ENCODE data around the gene PROSER3.
A peak's percentile ranks its signal among the peaks of the same experiment; 100 is the strongest.

PROSER3 gene

DNA sequence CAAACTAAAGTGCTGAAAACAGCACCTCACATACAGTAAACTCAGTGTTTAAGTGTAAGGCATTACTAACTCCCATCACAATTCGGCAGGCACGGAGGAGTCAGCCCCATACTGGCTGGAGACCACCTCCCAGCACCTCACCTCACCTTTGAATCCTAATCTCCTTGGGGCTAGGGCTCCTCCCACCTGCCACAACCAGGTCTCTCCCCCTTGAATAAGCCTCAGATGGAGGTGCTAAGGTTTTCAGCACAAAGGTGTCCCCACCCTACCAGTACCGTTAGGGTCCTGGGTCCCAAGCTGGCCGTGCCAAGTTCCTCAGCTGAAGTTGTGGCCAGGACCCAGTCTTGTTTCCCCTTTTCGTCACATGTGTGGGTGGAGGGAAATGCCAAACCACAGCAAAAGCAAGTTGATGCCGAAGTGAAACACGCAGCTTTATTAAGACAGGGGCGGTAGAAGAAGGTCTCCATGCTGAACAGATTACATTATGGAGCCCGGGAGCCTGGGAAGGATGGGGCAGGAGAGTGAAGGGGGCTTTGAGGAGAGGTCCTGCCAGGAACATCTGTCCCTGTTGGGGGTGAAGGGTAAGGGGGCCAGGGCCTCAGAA is 15.8 kb upstream of the PROSER3 start, which contains the start of gene IGFLR1:
Gene IGFLR1, minus strand, starts transcription at position 332 of the 604 bp plus-strand sequence. CDS start 1,272 bp downstream, outside the sequence.
- H3K9me3 ChIP-seq (ENCODE audit: low read length): no peaks in the 10 kb centered on the region
- no peaks in the 10 kb centered on the region for H3K79me2 ChIP-seq (ENCODE audit: insufficient read depth, low read length)
- peaks cover 19% of the 10 kb centered on the region for H3K36me3 ChIP-seq (ENCODE audit: insufficient read depth, low read length)
- no peaks in the 10 kb centered on the region for H3K27me3 ChIP-seq (ENCODE audit: insufficient read depth, low read length)
- no peak within 1 kb of the TSS for H2AFZ ChIP-seq (ENCODE audit: low read length)
- H3K4me1 ChIP-seq (ENCODE audit: insufficient read depth, low read length, severe bottlenecking): peaks cover 61% of the 10 kb centered on the region
- H3K9me2 ChIP-seq (ENCODE audit: low read depth, low read length): no peaks in the 10 kb centered on the region
- H3K4me2 ChIP-seq (ENCODE audit: low read length): peak within 1 kb of the TSS; percentile 58
- H3F3A ChIP-seq (ENCODE audit: insufficient read depth, low read length): no peaks in the 10 kb centered on the region
- H3K27ac ChIP-seq (ENCODE audit: low read depth, low read length, poor library complexity, severe bottlenecking): peak within 1 kb of the TSS; percentile 86
- peak within 1 kb of the TSS; percentile 44; the same call in 1 of the 2 replicates for H3K9ac ChIP-seq (ENCODE audit: low read length)
- H3K4me3 ChIP-seq (ENCODE audit: low read depth, low read length, poor library complexity, severe bottlenecking): peak within 1 kb of the TSS; percentile 71
- no peak for TF ChIP-seq EZH2 (IDR thresholded peaks at IDR 0.05; ENCODE audit: borderline replicate concordance, low read length)
- TF ChIP-seq CTCF (IDR thresholded peaks at IDR 0.05; ENCODE audit: low read length): no peak
- H4K20me1 ChIP-seq (ENCODE audit: insufficient read depth, low read length): no peaks in the 10 kb centered on the region

DNA sequence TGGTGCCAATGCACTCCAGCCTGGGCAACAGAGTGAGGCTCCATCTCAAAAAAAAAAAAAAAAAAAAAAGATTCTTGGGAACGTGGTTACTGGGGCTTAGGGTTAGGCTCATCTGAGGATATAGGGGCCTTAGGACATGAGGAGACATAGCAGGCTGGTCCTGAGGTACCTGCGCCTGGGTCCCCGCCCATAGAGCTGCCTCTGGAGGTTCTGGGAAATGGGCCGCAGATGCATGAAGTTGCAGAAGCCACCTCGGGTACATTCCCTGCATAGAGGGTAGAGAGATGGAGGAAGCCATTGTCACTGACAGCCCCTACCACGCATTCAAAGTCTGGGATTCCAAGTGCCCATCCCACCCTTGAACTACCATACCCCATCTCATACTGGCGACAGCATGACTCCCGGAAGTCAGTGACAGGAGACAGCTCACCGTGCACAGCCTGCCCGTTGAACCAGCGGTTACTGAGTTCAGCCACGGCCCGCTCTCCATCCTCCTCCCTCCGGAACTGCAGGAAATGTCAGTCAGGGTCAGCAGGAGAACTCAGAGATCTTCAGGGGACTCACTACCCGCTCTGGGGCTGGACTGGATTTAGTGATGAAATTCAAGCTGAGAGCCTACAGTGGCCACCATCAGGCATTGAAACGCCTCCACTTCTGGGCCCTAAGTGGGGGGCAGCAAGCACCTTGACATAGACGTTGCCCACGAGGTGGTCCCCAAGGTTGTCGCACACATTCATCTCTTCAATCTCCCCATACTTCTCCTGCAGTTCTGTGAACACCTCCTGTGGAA is 14.1 kb upstream of the PROSER3 start:
- Histone ChIP-seq H3K4me1 (ENCODE audit: insufficient read depth, low read length, severe bottlenecking) (peaks cover 69% of the 10 kb centered on the region), H3F3A (ENCODE audit: insufficient read depth, low read length) (no peaks in the 10 kb centered on the region), H3K9me3 (ENCODE audit: low read length) (no peaks in the 10 kb centered on the region), H3K79me2 (ENCODE audit: insufficient read depth, low read length) (no peaks in the 10 kb centered on the region), H3K4me2 (ENCODE audit: low read length) (peak overlapping the region; percentile 87), H2AFZ (ENCODE audit: low read length) (no peak overlapping the region), H4K20me1 (ENCODE audit: insufficient read depth, low read length) (no peaks in the 10 kb centered on the region), H3K27ac (ENCODE audit: low read depth, low read length, poor library complexity, severe bottlenecking) (peak overlapping the region; percentile 97), H3K36me3 (ENCODE audit: insufficient read depth, low read length) (peaks cover 4% of the 10 kb centered on the region), H3K9me2 (ENCODE audit: low read depth, low read length) (no peaks in the 10 kb centered on the region), H3K9ac (ENCODE audit: low read length) (peak overlapping the region; percentile 92), H3K27me3 (ENCODE audit: insufficient read depth, low read length) (no peaks in the 10 kb centered on the region), H3K4me3 (ENCODE audit: low read depth, low read length, poor library complexity, severe bottlenecking) (peak overlapping the region; percentile 91)
- TF ChIP-seq CTCF (IDR thresholded peaks at IDR 0.05; ENCODE audit: low read length) (no peak), EZH2 (IDR thresholded peaks at IDR 0.05; ENCODE audit: borderline replicate concordance, low read length) (no peak)

DNA sequence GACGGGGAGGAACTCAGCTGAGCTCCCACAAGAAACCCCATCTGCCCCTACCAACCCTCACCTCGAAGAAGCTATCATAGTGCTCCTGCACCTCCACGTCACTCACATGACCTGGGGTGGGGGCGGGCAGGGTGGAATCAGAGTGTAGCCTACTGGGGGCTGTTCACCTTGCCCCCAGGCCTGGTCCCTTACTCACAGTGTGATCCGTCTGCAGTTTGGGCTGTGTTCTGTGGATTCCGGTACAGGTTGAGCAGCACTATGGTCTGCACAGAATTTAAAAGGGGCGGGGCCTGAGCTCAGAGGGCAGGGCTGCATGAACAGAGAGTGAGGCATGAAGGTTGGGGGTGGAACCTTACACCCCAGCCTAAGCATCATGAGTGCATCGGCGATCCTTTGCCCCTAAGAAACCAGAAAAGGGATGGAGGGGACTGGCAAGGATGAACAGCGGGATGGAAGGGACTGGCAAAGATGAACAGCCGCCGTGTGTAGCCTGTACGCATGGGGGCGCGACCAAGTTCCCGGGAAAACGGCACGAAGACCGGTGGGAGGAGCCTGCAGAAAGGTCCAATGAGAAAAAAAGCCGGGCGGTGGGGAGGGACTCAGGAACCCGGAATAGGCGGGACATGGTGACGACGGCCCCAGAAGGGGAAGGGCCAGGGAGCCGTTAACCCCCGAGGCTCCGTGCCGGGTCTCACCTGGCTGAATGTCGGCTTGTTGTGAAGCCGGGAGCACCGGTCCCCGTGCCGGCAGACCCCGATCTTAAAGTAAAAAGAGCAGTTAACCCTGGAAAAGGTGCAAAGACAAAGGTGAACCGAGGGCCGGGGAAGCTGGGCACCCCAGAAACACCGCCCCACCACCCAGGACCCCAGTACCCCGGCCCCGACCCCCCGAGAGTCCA is 13.3 kb upstream of the PROSER3 start:
- no peaks in the 10 kb centered on the region for H3K79me2 ChIP-seq (ENCODE audit: insufficient read depth, low read length)
- H2AFZ ChIP-seq (ENCODE audit: low read length): no peak overlapping the region
- no peaks in the 10 kb centered on the region for H4K20me1 ChIP-seq (ENCODE audit: insufficient read depth, low read length)
- H3K9ac ChIP-seq (ENCODE audit: low read length): peak overlapping the region; percentile 92
- peak overlapping the region; percentile 87 for H3K4me2 ChIP-seq (ENCODE audit: low read length)
- peak overlapping the region; percentile 91 for H3K4me3 ChIP-seq (ENCODE audit: low read depth, low read length, poor library complexity, severe bottlenecking)
- peaks cover 73% of the 10 kb centered on the region for H3K4me1 ChIP-seq (ENCODE audit: insufficient read depth, low read length, severe bottlenecking)
- no peaks in the 10 kb centered on the region for H3F3A ChIP-seq (ENCODE audit: insufficient read depth, low read length)
- TF ChIP-seq EZH2 (IDR thresholded peaks at IDR 0.05; ENCODE audit: borderline replicate concordance, low read length) (no peak), CTCF (IDR thresholded peaks at IDR 0.05; ENCODE audit: low read length) (peak; percentile 42)
- no peaks in the 10 kb centered on the region for H3K36me3 ChIP-seq (ENCODE audit: insufficient read depth, low read length)
- no peaks in the 10 kb centered on the region for H3K9me3 ChIP-seq (ENCODE audit: low read length)
- H3K9me2 ChIP-seq (ENCODE audit: low read depth, low read length): no peaks in the 10 kb centered on the region
- peak overlapping the region; percentile 97 for H3K27ac ChIP-seq (ENCODE audit: low read depth, low read length, poor library complexity, severe bottlenecking)
- no peaks in the 10 kb centered on the region for H3K27me3 ChIP-seq (ENCODE audit: insufficient read depth, low read length)

Measured in OCI-LY1 (cell line).